ENCODE data around the gene IL1R1. TPM values are rescaled to one million over a fixed set of nuclear protein-coding genes. Genes with fewer than 3 reads are reported as not detected.

Gene IL1R1, protein sequence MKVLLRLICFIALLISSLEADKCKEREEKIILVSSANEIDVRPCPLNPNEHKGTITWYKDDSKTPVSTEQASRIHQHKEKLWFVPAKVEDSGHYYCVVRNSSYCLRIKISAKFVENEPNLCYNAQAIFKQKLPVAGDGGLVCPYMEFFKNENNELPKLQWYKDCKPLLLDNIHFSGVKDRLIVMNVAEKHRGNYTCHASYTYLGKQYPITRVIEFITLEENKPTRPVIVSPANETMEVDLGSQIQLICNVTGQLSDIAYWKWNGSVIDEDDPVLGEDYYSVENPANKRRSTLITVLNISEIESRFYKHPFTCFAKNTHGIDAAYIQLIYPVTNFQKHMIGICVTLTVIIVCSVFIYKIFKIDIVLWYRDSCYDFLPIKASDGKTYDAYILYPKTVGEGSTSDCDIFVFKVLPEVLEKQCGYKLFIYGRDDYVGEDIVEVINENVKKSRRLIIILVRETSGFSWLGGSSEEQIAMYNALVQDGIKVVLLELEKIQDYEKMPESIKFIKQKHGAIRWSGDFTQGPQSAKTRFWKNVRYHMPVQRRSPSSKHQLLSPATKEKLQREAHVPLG
- total RNA-seq, result 143 and 176 TPM in 2 replicates

DNA sequence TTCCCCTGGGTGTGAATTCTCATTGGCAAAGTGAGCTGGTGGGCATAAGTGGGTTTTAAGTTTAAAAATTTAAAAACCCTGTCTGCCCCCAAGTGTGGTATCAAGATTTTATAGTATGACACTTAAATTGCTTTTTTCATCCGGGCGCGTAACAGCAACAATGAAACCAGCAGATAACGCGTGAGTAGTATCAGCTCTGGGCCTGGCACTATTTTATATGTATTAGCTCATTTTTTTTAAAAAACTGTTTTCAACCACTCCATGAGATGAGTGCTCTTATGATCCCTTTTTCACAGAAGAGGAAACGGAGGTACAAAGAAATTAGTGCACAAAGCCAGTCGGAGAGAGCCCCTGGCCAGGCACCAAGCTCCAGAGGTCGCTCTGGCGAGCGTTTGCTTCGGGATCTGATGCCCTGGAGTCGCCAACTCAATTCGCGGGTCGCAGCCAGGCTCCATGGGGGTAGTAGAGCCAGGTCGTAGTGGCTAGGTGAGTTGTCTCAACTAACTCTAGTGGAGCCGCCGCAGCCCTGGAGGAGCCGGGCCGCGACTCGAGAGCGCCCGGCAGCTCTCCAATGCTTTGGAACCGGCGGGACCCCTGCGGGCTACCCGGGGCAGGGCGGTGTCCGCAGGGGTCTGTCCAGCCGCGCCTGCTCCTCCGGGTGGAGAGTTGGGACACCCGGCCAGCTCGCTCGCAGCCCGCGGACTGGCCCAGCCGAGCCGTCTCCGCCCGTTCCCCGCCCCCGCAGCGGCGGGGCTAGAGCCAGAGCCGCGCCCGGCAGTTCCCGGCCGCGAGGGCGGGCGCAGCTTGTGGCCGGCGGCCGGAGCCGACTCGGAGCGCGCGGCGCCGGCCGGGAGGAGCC, at the start of gene IL1R1:
Gene IL1R1, plus strand, starts transcription at position 777 of the 859 bp plus-strand sequence. CDS start 14,979 bp downstream, outside the sequence.

DNA sequence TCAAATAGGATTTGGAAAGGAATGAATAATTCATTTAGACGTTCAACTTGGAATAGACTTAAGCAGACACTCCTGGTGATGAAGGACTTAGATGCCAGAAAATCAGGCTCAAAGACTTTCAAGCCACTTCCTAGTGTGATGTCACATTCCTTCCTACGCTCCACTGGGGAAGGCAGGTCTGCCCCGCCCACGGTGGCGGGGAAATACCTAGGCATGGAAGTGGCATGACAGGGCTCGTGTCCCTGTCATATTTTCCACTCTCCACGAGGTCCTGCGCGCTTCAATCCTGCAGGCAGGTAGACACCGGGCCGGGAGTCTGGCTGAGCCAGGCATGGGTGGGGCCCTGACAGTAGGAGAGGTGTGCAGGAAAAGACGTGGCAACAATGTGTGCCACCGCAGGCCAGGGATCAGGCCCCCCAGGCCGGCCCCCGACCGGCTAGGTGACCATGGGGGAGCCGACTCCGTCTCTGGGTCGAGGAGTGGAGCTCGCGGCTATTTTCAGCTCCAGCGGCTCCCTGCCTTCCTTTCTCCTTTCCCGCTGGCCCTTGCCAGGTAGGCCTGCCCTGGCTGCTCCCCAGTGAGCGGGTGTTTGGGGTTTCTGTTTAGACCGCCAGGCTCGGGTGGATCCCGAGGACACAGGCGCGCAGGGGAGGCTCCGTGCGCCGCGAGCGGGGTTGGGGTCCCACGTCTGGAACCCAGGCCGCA, 44.4 kb downstream of the IL1R1 start, which contains the start of gene IL1RL2:
Gene IL1RL2, plus strand, starts transcription at position 233 of the 705 bp plus-strand sequence. CDS start 845 bp downstream, outside the sequence.

Other genes with a start within 250 kb of the IL1R1 start
- gene IL1R2, start 150.8 kb upstream of the IL1R1 start, total RNA-seq, result 0.49 and 1.3 TPM in 2 replicates
- gene IL1RL2, start 44.3 kb downstream of the IL1R1 start, total RNA-seq, result 0.97 and 1.1 TPM in 2 replicates
- 0.65 and 1.3 TPM in 2 replicates for gene IL1RL1, start 168.8 kb downstream of the IL1R1 start, total RNA-seq
- 1.3 and 5.7 TPM in 2 replicates for gene IL18R1, start 213.1 kb downstream of the IL1R1 start, total RNA-seq

Measured in hair follicle dermal papilla cell (primary cell).